ENCODE measurements around the gene KIR3DL1.
"Not testable (repeated sequence)": the region's sequence is repeated elsewhere in the genome, so short reads cannot be mapped to it uniquely, and the experiment has no call there.

KIR3DL1 gene

GRCh38 chr19:54814571-54814970 lies 1.7 kb upstream of the KIR3DL1 start:
- not testable (repeated sequence) for DNase-seq (ENCODE audit: low spot score)

GRCh38 chr19:54817670-54818536 lies 1.6 kb downstream of the KIR3DL1 start:
- no peak for DNase-seq (ENCODE audit: low spot score)

GRCh38 chr19:54824416-54824815 lies 8.1 kb downstream of the KIR3DL1 start:
- not testable (repeated sequence) for DNase-seq (ENCODE audit: low spot score)

- DNase-seq (ENCODE audit: low spot score), result not testable (repeated sequence)
Measured at GRCh38 chr19:54825326-54825725, 9.1 kb downstream of the KIR3DL1 start.

- DNase-seq (ENCODE audit: low spot score), result not testable (repeated sequence)
Measured at GRCh38 chr19:54828064-54828463, 11.8 kb downstream of the KIR3DL1 start.

- DNase-seq (ENCODE audit: low spot score), result not testable (repeated sequence)
Measured at GRCh38 chr19:54832496-54832895, 16.2 kb downstream of the KIR3DL1 start, which contains the start of gene KIR2DS4. TSS of gene KIR2DS4 (plus strand) at chr19:54832676.

GRCh38 chr19:54835126-54835525 lies 18.9 kb downstream of the KIR3DL1 start:
- not testable (repeated sequence) for DNase-seq (ENCODE audit: low spot score)

- DNase-seq (ENCODE audit: low spot score), result not testable (repeated sequence)
Measured at GRCh38 chr19:54837522-54837921, 21.3 kb downstream of the KIR3DL1 start.

GRCh38 chr19:54843171-54843570 lies 26.9 kb downstream of the KIR3DL1 start:
- DNase-seq (ENCODE audit: low spot score), result not testable (repeated sequence)

GRCh38 chr19:54850061-54850640 lies 33.9 kb downstream of the KIR3DL1 start, which contains the start of gene KIR3DL2:
TSS of gene KIR3DL2 (plus strand) at chr19:54850443. CDS start at chr19:54850476, 33 bp downstream.
- DNase-seq (ENCODE audit: low spot score), result not testable (repeated sequence)

- no peak for DNase-seq (ENCODE audit: low spot score)
Measured at GRCh38 chr19:54850930-54851329, 34.7 kb downstream of the KIR3DL1 start.

GRCh38 chr19:54851353-54851752 lies 35.1 kb downstream of the KIR3DL1 start:
- no peak for DNase-seq (ENCODE audit: low spot score)

- DNase-seq (ENCODE audit: low spot score), result not testable (repeated sequence)
Measured at GRCh38 chr19:54855241-54855640, 39.0 kb downstream of the KIR3DL1 start.

- DNase-seq (ENCODE audit: low spot score), result not testable (repeated sequence)
Measured at GRCh38 chr19:54858476-54858875, 42.2 kb downstream of the KIR3DL1 start.

GRCh38 chr19:54859421-54859820 lies 43.2 kb downstream of the KIR3DL1 start:
- DNase-seq (ENCODE audit: low spot score), result not testable (repeated sequence)

- not testable (repeated sequence) for DNase-seq (ENCODE audit: low spot score)
Measured at GRCh38 chr19:54863459-54863858, 47.2 kb downstream of the KIR3DL1 start.

GRCh38 chr19:54871696-54872095 lies 55.4 kb downstream of the KIR3DL1 start:
- no peak for DNase-seq (ENCODE audit: low spot score)

- no peak for DNase-seq (ENCODE audit: low spot score)
Measured at GRCh38 chr19:54873990-54874389, 57.7 kb downstream of the KIR3DL1 start, which contains the start of gene FCAR. TSS of gene FCAR (plus strand) at chr19:54874235. CDS start at chr19:54874290, 55 bp downstream.

GRCh38 chr19:54875506-54875905 lies 59.2 kb downstream of the KIR3DL1 start:
- DNase-seq (ENCODE audit: low spot score), result no peak

GRCh38 chr19:54877471-54877870 lies 61.2 kb downstream of the KIR3DL1 start:
- no peak for DNase-seq (ENCODE audit: low spot score)
